Keratinocyte (primary cell): ENCODE data around the gene KIFC3. TPM values are rescaled to one million over a fixed set of nuclear protein-coding genes. Genes with fewer than 3 reads are reported as not detected.

ENCODE experiments used
- DNase-seq: peaks from one replicate; pipeline ENCODE4 v3.0.0-alpha.2; 2011; ENCODE audit warnings: low read depth, missing footprints, low spot score
- FAIRE-seq: peaks from 2 replicates; lab custom pipeline; 2011; peaks lifted over from hg19 to GRCh38; lab: Jason Lieb, UNC
- H2AFZ ChIP-seq: 2 replicates; pipeline ENCODE4 v1.6.0; 2012; ENCODE audit warnings: low read length, control low read depth, inconsistent platforms; ENCODE audit not compliant: control insufficient read depth
- H3K27ac ChIP-seq: 2 replicates; pipeline ENCODE4 v1.5.1; 2011; ENCODE audit warnings: low read length; ENCODE audit not compliant: control insufficient read depth, insufficient read depth
- H3K27me3 ChIP-seq: 3 replicates; pipeline ENCODE4 v1.6.0; 2011; ENCODE audit warnings: low read length; ENCODE audit not compliant: control insufficient read depth, insufficient read depth; ENCODE audit errors: extremely low read depth
- H3K36me3 ChIP-seq, 2 experiments: 2 replicates in 1 of 2; 3 replicates in 1 of 2; pipeline ENCODE4 v1.5.1; 2011; ENCODE audit warnings: low read length in 2 of 2, mild to moderate bottlenecking in 1 of 2; ENCODE audit not compliant: control insufficient read depth in 2 of 2, insufficient read depth in 2 of 2; ENCODE audit errors: extremely low read depth in 1 of 2
- H3K4me1 ChIP-seq: 3 replicates; pipeline ENCODE4 v1.5.1; 2011; ENCODE audit warnings: low read length; ENCODE audit not compliant: control insufficient read depth, insufficient read depth; ENCODE audit errors: extremely low read depth
- H3K4me2 ChIP-seq: 3 replicates; pipeline ENCODE4 v1.6.0; 2011; ENCODE audit warnings: low read depth, low read length; ENCODE audit not compliant: control insufficient read depth, insufficient read depth; ENCODE audit errors: extremely low read depth
- H3K4me3 ChIP-seq, 3 experiments: fragments of 200-600 bp in 1 of 3; sonication (generic) in 1 of 3; 2 replicates in 2 of 3; 3 replicates in 1 of 3; pipeline ENCODE4 v1.5.1; 2011 to 2016; ENCODE audit warnings: low read length in 3 of 3, mild to moderate bottlenecking in 3 of 3, control low read depth in 2 of 3, inconsistent platforms in 1 of 3, low read depth in 1 of 3, mixed read lengths in 1 of 3, mixed run types in 1 of 3, moderate library complexity in 1 of 3; ENCODE audit not compliant: control insufficient read depth in 2 of 3, insufficient read depth in 2 of 3; ENCODE audit errors: extremely low read depth in 1 of 3
- H3K79me2 ChIP-seq: 2 replicates; pipeline ENCODE4 v1.6.0; 2012; ENCODE audit warnings: low read length; ENCODE audit not compliant: control insufficient read depth, insufficient read depth
- H3K9ac ChIP-seq: 3 replicates; pipeline ENCODE4 v1.6.0; 2011; ENCODE audit warnings: low read length; ENCODE audit not compliant: control insufficient read depth, insufficient read depth; ENCODE audit errors: extremely low read depth
- H3K9me1 ChIP-seq: 3 replicates; pipeline ENCODE4 v1.6.0; 2011; ENCODE audit warnings: low read length; ENCODE audit not compliant: control insufficient read depth, insufficient read depth; ENCODE audit errors: extremely low read depth
- H3K9me3 ChIP-seq: 2 replicates; pipeline ENCODE4 v1.5.1; 2012; ENCODE audit warnings: low read depth, low read length; ENCODE audit not compliant: control insufficient read depth
- H4K20me1 ChIP-seq: 3 replicates; pipeline ENCODE4 v1.6.0; 2011; ENCODE audit warnings: low read length; ENCODE audit not compliant: control insufficient read depth, insufficient read depth; ENCODE audit errors: extremely low read depth
- EZH2 ChIP-seq: IDR thresholded peaks from one replicate; pipeline ENCODE4 v1.6.1; 2012; ENCODE audit warnings: inconsistent platforms, mild to moderate bottlenecking, low read length, moderate library complexity
- dilution Hi-C: fragments of 300-500 bp; cut with MboI; formaldehyde crosslinking; loops from one replicate; pipeline ENCODE4 v1.7.0; 2020; ENCODE audit warnings: low sequenced_read_pairs; ENCODE audit not compliant: extremely low pct_ligation_motif_present
- polyA plus RNA-seq, 5 experiments: library from polyadenylated mRNA; depleted of rRNA in 3 of 5; stranded (reverse) in 3 of 5; stranded (forward) in 1 of 5; unstranded in 1 of 5; fragments of >200 nt; gene quantifications; 1 replicate in 1 of 5; 2 replicates in 3 of 5; 3 replicates in 1 of 5; pipeline versions ENCODE4 v1.2.1 to v1.2.3, GENCODE V29; 2011 to 2012; ENCODE audit warnings: missing spikeins in 2 of 5, low read depth in 1 of 5, low replicate concordance in 1 of 5
- TF ChIP-seq, protein P1 (sequence below), 3 experiments: IDR thresholded peaks in 1 of 3; conservative IDR thresholded peaks in 1 of 3; optimal IDR thresholded peaks in 1 of 3; 2 replicates in 2 of 3; 3 replicates in 1 of 3; pipeline versions ENCODE3 to v1.5.1; 2011; ENCODE audit warnings: low read length in 3 of 3, mild to moderate bottlenecking in 3 of 3, moderate library complexity in 2 of 3, control low read depth in 1 of 3, inconsistent platforms in 1 of 3; ENCODE audit not compliant: insufficient read depth in 2 of 3; ENCODE audit errors: extremely low read depth in 1 of 3

The KIFC3 gene
- polyA plus RNA-seq, 1 donor (not counting 4 experiments of a cell fraction or from before 2014, with no cell fraction given): 22.7 TPM

DNA sequence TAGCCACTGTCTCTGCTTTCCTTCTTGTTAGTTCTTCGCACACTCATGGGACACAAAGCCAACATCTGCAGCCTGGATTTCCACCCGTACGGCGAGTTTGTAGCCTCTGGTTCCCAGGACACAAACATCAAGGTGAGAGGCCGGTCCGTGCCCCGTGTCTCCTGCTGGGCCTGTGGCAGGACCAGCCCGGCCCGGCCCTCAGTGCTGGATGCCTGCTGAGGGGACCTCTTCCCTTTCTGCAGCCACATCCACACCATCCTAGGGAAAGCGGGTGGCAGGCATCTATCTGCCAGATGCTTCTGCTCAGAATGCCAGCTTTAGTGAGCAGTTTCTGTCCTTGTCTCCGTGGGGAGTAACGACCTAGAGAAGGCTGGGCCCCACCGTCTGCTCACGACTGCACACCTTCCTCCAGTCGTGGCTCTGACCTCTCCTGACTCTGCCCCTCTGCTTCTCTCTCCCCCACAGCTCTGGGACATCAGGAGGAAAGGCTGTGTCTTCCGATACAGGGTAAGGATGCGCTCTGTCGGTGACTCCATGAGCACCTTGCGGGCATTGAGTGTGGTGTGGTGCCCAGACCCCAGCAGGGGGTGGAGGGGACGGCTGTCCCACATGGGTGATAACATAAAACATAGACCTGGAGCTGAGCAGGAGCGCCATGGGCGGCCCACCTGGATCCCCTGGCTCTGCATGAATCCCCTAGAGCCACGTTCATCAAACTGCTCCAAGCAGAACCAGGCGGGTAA, 51.3 kb downstream of the KIFC3 start:
- DNase-seq (no peak), FAIRE-seq (no peak)
- H3K27ac ChIP-seq: no peak overlapping the region
- no peaks in the 10 kb centered on the region for H3K9me3 ChIP-seq
- H3K79me2 ChIP-seq: no peaks in the 10 kb centered on the region
- H3K27me3 ChIP-seq: no peaks in the 10 kb centered on the region
- TF ChIP-seq, protein P1, sequence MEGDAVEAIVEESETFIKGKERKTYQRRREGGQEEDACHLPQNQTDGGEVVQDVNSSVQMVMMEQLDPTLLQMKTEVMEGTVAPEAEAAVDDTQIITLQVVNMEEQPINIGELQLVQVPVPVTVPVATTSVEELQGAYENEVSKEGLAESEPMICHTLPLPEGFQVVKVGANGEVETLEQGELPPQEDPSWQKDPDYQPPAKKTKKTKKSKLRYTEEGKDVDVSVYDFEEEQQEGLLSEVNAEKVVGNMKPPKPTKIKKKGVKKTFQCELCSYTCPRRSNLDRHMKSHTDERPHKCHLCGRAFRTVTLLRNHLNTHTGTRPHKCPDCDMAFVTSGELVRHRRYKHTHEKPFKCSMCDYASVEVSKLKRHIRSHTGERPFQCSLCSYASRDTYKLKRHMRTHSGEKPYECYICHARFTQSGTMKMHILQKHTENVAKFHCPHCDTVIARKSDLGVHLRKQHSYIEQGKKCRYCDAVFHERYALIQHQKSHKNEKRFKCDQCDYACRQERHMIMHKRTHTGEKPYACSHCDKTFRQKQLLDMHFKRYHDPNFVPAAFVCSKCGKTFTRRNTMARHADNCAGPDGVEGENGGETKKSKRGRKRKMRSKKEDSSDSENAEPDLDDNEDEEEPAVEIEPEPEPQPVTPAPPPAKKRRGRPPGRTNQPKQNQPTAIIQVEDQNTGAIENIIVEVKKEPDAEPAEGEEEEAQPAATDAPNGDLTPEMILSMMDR (optimal IDR thresholded peaks at IDR 0.05 in 1 of 3, IDR thresholded peaks at IDR 0.05 in 1 of 3, conservative IDR thresholded peaks at IDR 0.05 in 1 of 3; ENCODE audit: extremely low read depth in 1 of 3, insufficient read depth in 2 of 3, low read length in 3 of 3): no peak
- TF ChIP-seq EZH2: no peak
- H4K20me1 ChIP-seq: peaks cover 3% of the 10 kb centered on the region
- H3K36me3 ChIP-seq: peaks cover 0 to 17% of the 10 kb centered on the region in 2 experiments
- no peak overlapping the region for H2AFZ ChIP-seq
- dilution Hi-C loops: no loop called here
- H3K4me3 ChIP-seq: no peak overlapping the region
- H3K9ac ChIP-seq: no peak overlapping the region
- no peak overlapping the region for H3K4me2 ChIP-seq
- no peaks in the 10 kb centered on the region for H3K4me1 ChIP-seq
- no peaks in the 10 kb centered on the region for H3K9me1 ChIP-seq

DNA sequence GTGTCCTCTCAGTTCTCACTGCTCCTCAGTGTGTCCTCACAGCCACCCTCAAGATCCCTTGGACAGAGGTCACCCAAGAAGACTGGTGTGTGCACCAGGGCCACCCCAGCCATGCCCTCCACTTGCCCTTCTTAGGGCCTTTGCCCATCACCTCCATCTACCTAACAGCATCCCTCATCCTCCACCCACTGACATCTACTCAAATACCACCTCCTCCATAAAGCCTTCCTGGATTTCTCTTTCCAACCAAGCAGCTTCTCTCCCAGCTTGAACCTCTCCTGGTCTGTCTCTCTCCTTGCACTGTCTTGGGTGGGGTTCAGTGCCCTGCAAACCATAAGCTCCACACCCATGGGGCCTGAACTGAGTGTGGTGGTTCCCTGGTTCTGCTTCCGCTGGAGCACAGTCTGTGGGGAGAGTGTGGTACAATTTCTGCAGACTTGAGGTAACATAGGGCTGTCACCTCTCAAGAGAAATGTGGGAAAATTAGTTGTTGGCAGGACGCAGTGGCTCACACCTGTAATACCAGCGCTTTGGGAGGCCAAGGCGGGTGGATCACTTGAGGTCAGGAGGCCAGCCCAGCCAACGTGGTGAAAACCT, 52.3 kb downstream of the KIFC3 start:
- H3K9me3 ChIP-seq: no peaks in the 10 kb centered on the region
- H3K9ac ChIP-seq: no peak overlapping the region
- H3K79me2 ChIP-seq: no peaks in the 10 kb centered on the region
- no peak overlapping the region for H2AFZ ChIP-seq
- FAIRE-seq (no peak), DNase-seq (no peak)
- no peak overlapping the region for H3K4me3 ChIP-seq
- TF ChIP-seq, protein P1 (optimal IDR thresholded peaks at IDR 0.05 in 1 of 3, IDR thresholded peaks at IDR 0.05 in 1 of 3, conservative IDR thresholded peaks at IDR 0.05 in 1 of 3; ENCODE audit: extremely low read depth in 1 of 3, insufficient read depth in 2 of 3, low read length in 3 of 3): no peak
- TF ChIP-seq EZH2: no peak
- no peak overlapping the region for H3K4me2 ChIP-seq
- peaks cover 0 to 15% of the 10 kb centered on the region in 2 experiments for H3K36me3 ChIP-seq
- dilution Hi-C loops: no loop called here
- H4K20me1 ChIP-seq: peaks cover 3% of the 10 kb centered on the region
- no peaks in the 10 kb centered on the region for H3K27me3 ChIP-seq
- H3K9me1 ChIP-seq: no peaks in the 10 kb centered on the region
- H3K4me1 ChIP-seq: no peaks in the 10 kb centered on the region
- no peak overlapping the region for H3K27ac ChIP-seq
